IPS-18c (cell line): ENCODE measurements around the gene GLRX.

Source experiments
- H3K4me3 ChIP-seq: 2 replicates; pipeline ENCODE4 v1.7.0; 2013; ENCODE audit warnings: low read depth, mild to moderate bottlenecking, low read length, moderate library complexity; ENCODE audit not compliant: insufficient read depth
- H3K9me3 ChIP-seq: one replicate; pipeline ENCODE4 v1.6.1; 2013; ENCODE audit warnings: mild to moderate bottlenecking, low read length, moderate library complexity; ENCODE audit not compliant: control insufficient read depth, insufficient read depth

Gene GLRX

GRCh38 chr5:95779611-95780010 is 42.9 kb downstream of the GLRX start:
- no peak overlapping the region for H3K4me3 ChIP-seq

GRCh38 chr5:95778713-95779436 is 43.7 kb downstream of the GLRX start:
- Histone ChIP-seq H3K4me3 (no peak overlapping the region), H3K9me3 (no peaks in the 10 kb centered on the region)

More at GRCh38 chr5:95779611-95780010, 42.9 kb downstream of the GLRX start:
- H3K9me3 ChIP-seq: no peaks in the 10 kb centered on the region

- no peak overlapping the region for H3K4me3 ChIP-seq
Observed at GRCh38 chr5:95777441-95777840, 45.1 kb downstream of the GLRX start.

GRCh38 chr5:95773335-95774059 is 49.0 kb downstream of the GLRX start:
- H3K9me3 ChIP-seq: no peaks in the 10 kb centered on the region

More at GRCh38 chr5:95777441-95777840, 45.1 kb downstream of the GLRX start:
- H3K9me3 ChIP-seq: no peaks in the 10 kb centered on the region

GRCh38 chr5:95771892-95772291 is 50.6 kb downstream of the GLRX start:
- no peak overlapping the region for H3K4me3 ChIP-seq
- no peaks in the 10 kb centered on the region for H3K9me3 ChIP-seq

More at GRCh38 chr5:95773335-95774059, 49.0 kb downstream of the GLRX start:
- no peak overlapping the region for H3K4me3 ChIP-seq

- no peaks in the 10 kb centered on the region for H3K9me3 ChIP-seq
Observed at GRCh38 chr5:95770830-95771708, 51.5 kb downstream of the GLRX start.

GRCh38 chr5:95768731-95769130 is 53.8 kb downstream of the GLRX start:
- no peaks in the 10 kb centered on the region for H3K9me3 ChIP-seq
- no peak overlapping the region for H3K4me3 ChIP-seq

More at GRCh38 chr5:95770830-95771708, 51.5 kb downstream of the GLRX start:
- H3K4me3 ChIP-seq: no peak overlapping the region

- Histone ChIP-seq H3K4me3 (no peak overlapping the region), H3K9me3 (no peaks in the 10 kb centered on the region)
Observed at GRCh38 chr5:95763941-95764340, 58.6 kb downstream of the GLRX start.
